OCI-LY7 (cell line): ENCODE measurements around the gene IL25.

ENCODE experiments used
- EZH2phosphoT487 ChIP-seq: fragments of 200-600 bp; sonication (generic); IDR thresholded peaks from 2 replicates; pipeline ENCODE4 v1.6.1; 2018; ENCODE audit warnings: low read depth, borderline replicate concordance, mild to moderate bottlenecking, mixed run types, antibody characterized with exemption, low read length, moderate library complexity, mixed read lengths
- TF ChIP-seq, protein P1 (sequence below): fragments of 200-600 bp; sonication (generic); conservative IDR thresholded peaks from 2 replicates; pipeline ENCODE4 v1.5.1; 2014; ENCODE audit warnings: mild to moderate bottlenecking, antibody characterized with exemption, low read length, moderate library complexity, mixed read lengths

DNA sequence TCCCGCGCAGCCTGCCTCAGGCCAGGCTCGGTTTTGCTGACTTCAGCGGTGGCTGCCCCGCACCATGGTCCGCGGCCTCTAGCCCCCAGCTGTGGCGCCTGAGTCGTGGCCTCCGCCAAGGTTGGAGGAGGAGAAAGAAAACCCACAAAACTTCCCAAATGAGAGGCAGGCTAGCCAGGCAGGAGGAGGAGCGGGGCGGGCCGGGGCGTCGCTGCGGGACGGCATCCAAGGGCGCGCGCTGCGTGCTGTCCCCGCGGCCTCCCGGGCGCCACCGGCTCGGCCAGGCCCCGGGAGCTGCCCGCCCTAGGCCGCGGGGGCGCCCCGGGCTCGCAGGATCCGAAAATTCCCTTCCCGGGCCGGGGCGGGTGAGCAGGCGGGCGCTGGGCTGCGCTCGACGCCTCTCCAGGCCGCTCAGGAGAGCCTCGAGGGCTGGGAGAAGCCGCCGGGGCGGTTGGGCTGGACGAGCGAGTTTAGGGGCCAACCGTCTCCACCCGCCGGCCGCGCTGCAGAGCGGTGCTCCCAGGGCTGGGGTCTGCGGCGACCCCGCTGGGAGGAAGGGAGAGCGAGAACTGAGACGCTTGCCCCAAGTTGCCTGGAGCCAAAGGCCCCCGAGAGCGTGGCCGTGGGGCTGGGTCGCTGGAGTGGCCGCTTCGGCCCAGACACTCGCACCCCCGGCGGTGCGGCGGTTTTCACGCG, 7.4 kb upstream of the IL25 start, which contains the start of gene EFS:
- TF ChIP-seq, protein P1, sequence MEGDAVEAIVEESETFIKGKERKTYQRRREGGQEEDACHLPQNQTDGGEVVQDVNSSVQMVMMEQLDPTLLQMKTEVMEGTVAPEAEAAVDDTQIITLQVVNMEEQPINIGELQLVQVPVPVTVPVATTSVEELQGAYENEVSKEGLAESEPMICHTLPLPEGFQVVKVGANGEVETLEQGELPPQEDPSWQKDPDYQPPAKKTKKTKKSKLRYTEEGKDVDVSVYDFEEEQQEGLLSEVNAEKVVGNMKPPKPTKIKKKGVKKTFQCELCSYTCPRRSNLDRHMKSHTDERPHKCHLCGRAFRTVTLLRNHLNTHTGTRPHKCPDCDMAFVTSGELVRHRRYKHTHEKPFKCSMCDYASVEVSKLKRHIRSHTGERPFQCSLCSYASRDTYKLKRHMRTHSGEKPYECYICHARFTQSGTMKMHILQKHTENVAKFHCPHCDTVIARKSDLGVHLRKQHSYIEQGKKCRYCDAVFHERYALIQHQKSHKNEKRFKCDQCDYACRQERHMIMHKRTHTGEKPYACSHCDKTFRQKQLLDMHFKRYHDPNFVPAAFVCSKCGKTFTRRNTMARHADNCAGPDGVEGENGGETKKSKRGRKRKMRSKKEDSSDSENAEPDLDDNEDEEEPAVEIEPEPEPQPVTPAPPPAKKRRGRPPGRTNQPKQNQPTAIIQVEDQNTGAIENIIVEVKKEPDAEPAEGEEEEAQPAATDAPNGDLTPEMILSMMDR = no peak
- no peak for TF ChIP-seq EZH2phosphoT487
